ENCODE measurements around the gene TK2.

TK2 gene

GRCh38 chr16:66510711-66511601 lies 39.0 kb downstream of the TK2 start:
- H3K9me3 ChIP-seq (ENCODE audit: insufficient read depth, low read length) = no peaks in the 10 kb centered on the region
- no peaks in the 10 kb centered on the region for H3F3A ChIP-seq (ENCODE audit: insufficient read depth)
- H3K4me2 ChIP-seq (ENCODE audit: low read depth, low read length, poor library complexity, severe bottlenecking) = no peak overlapping the region
- no peaks in the 10 kb centered on the region for H3K27me3 ChIP-seq (ENCODE audit: low read length)
- no peak overlapping the region for H3K27ac ChIP-seq (ENCODE audit: low read depth, low read length)
- H3K9ac ChIP-seq (ENCODE audit: low read length) = no peak overlapping the region
- no peaks in the 10 kb centered on the region for H3K9me2 ChIP-seq (replicated peaks; ENCODE audit: insufficient read depth, low read length)
- no peak overlapping the region for H2AFZ ChIP-seq (ENCODE audit: low read depth, low read length, severe bottlenecking)
- H4K20me1 ChIP-seq (ENCODE audit: low read depth, low read length) = no peaks in the 10 kb centered on the region
- no peaks in the 10 kb centered on the region for H3K79me2 ChIP-seq (ENCODE audit: insufficient read depth, low read length)
- H3K4me3 ChIP-seq (ENCODE audit: insufficient read depth, low read length, poor library complexity, severe bottlenecking) = no peak overlapping the region
- TF ChIP-seq EZH2phosphoT487 (conservative IDR thresholded peaks at IDR 0.05; ENCODE audit: low read length) (no peak), CTCF (IDR thresholded peaks at IDR 0.05; ENCODE audit: insufficient read depth, low read length, poor library complexity, severe bottlenecking) (no peak)
- no peaks in the 10 kb centered on the region for H3K36me3 ChIP-seq (ENCODE audit: low read length)

DNA sequence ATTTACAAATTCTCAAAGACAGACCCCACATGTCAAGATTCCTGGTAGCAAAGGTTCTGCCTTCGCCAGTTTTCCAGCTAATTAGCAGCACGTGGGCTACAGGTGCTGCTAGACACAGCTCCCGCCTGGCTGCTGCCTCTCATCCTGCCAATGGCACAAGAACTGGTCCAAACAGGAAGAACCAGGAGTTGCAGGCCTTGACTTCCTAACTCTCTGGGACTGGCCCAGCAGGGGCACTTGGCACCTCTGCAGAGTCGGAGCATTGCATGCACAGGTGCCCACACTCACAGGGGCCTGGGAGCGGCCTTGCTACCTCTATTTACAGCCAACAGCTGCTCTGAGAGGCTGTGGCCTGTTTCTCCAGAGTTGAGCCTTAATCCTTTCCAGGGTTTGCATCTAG lies 39.6 kb downstream of the TK2 start:
- TF ChIP-seq CTCF (IDR thresholded peaks at IDR 0.05; ENCODE audit: insufficient read depth, low read length, poor library complexity, severe bottlenecking) = no peak
- no peak for TF ChIP-seq EZH2phosphoT487 (conservative IDR thresholded peaks at IDR 0.05; ENCODE audit: low read length)
- Histone ChIP-seq H3K4me3 (ENCODE audit: insufficient read depth, low read length, poor library complexity, severe bottlenecking) (no peak overlapping the region), H3K9ac (ENCODE audit: low read length) (no peak overlapping the region), H3K9me2 (replicated peaks; ENCODE audit: insufficient read depth, low read length) (no peaks in the 10 kb centered on the region), H3K79me2 (ENCODE audit: insufficient read depth, low read length) (no peaks in the 10 kb centered on the region), H3K27ac (ENCODE audit: low read depth, low read length) (no peak overlapping the region), H3K36me3 (ENCODE audit: low read length) (no peaks in the 10 kb centered on the region), H3K27me3 (ENCODE audit: low read length) (no peaks in the 10 kb centered on the region), H2AFZ (ENCODE audit: low read depth, low read length, severe bottlenecking) (no peak overlapping the region), H3F3A (ENCODE audit: insufficient read depth) (no peaks in the 10 kb centered on the region), H4K20me1 (ENCODE audit: low read depth, low read length) (no peaks in the 10 kb centered on the region), H3K4me2 (ENCODE audit: low read depth, low read length, poor library complexity, severe bottlenecking) (no peak overlapping the region), H3K9me3 (ENCODE audit: insufficient read depth, low read length) (no peaks in the 10 kb centered on the region)

GRCh38 chr16:66509576-66509975 lies 40.3 kb downstream of the TK2 start:
- no peaks in the 10 kb centered on the region for H3K36me3 ChIP-seq (ENCODE audit: low read length)
- H3K27me3 ChIP-seq (ENCODE audit: low read length) = no peaks in the 10 kb centered on the region
- H3K9me3 ChIP-seq (ENCODE audit: insufficient read depth, low read length) = no peaks in the 10 kb centered on the region
- no peaks in the 10 kb centered on the region for H3K79me2 ChIP-seq (ENCODE audit: insufficient read depth, low read length)
- H3K4me3 ChIP-seq (ENCODE audit: insufficient read depth, low read length, poor library complexity, severe bottlenecking) = no peak overlapping the region
- no peak overlapping the region for H3K4me2 ChIP-seq (ENCODE audit: low read depth, low read length, poor library complexity, severe bottlenecking)
- H2AFZ ChIP-seq (ENCODE audit: low read depth, low read length, severe bottlenecking) = no peak overlapping the region
- no peaks in the 10 kb centered on the region for H3K9me2 ChIP-seq (replicated peaks; ENCODE audit: insufficient read depth, low read length)
- no peaks in the 10 kb centered on the region for H4K20me1 ChIP-seq (ENCODE audit: low read depth, low read length)
- H3K9ac ChIP-seq (ENCODE audit: low read length) = no peak overlapping the region
- no peaks in the 10 kb centered on the region for H3F3A ChIP-seq (ENCODE audit: insufficient read depth)
- TF ChIP-seq EZH2phosphoT487 (conservative IDR thresholded peaks at IDR 0.05; ENCODE audit: low read length) = no peak
- no peak for TF ChIP-seq CTCF (IDR thresholded peaks at IDR 0.05; ENCODE audit: insufficient read depth, low read length, poor library complexity, severe bottlenecking)
- H3K27ac ChIP-seq (ENCODE audit: low read depth, low read length) = no peak overlapping the region
